ENCODE measurements around the gene FCER2.

GRCh38 chr19:7701049-7701653 lies 780 bp downstream of the FCER2 start:
- TF ChIP-seq CTCF (conservative IDR thresholded peaks at IDR 0.05; ENCODE audit: low read depth, low read length): no peak
- TF ChIP-seq CEBPB (IDR thresholded peaks at IDR 0.05; ENCODE audit: low read depth, low read length): no peak
- no peak for TF ChIP-seq MAFK (IDR thresholded peaks at IDR 0.05; ENCODE audit: low read depth, low read length)
- TF ChIP-seq POLR2A (IDR thresholded peaks at IDR 0.05; ENCODE audit: low read depth, low read length): no peak
- no peak for TF ChIP-seq RAD21 (IDR thresholded peaks at IDR 0.05; ENCODE audit: low read length)
- no peak for TF ChIP-seq RFX5 (IDR thresholded peaks at IDR 0.05; ENCODE audit: low read depth, low read length)
- no peak for TF ChIP-seq NFE2L2 (IDR thresholded peaks at IDR 0.05; ENCODE audit: low read depth, low read length)
